ENCODE results near the gene TBC1D5.

TBC1D5 gene

GRCh38 chr3:17579289-17580031, 163.0 kb downstream of the TBC1D5 start:
- no peak overlapping the region for H3K4me3 ChIP-seq (ENCODE audit: low read depth, low read length)
- TF ChIP-seq CTCF (IDR thresholded peaks at IDR 0.05; ENCODE audit: low read depth, low read length, missing control alignments), result no peak
- DNase-seq (ENCODE audit: low read depth), result peak; percentile 34

- H3K4me3 ChIP-seq (ENCODE audit: low read depth, low read length), result no peak overlapping the region
- no peak for DNase-seq (ENCODE audit: low read depth)
- TF ChIP-seq CTCF (IDR thresholded peaks at IDR 0.05; ENCODE audit: low read depth, low read length, missing control alignments), result no peak
Measured at GRCh38 chr3:17577796-17578520, 164.5 kb downstream of the TBC1D5 start.

- DNase-seq (ENCODE audit: low read depth), result peak; percentile 39
- no peak overlapping the region for H3K4me3 ChIP-seq (ENCODE audit: low read depth, low read length)
- TF ChIP-seq CTCF (IDR thresholded peaks at IDR 0.05; ENCODE audit: low read depth, low read length, missing control alignments), result no peak
Measured at GRCh38 chr3:17573396-17573795, 169.0 kb downstream of the TBC1D5 start.

GRCh38 chr3:17571686-17572085, 170.7 kb downstream of the TBC1D5 start:
- no peak for TF ChIP-seq CTCF (IDR thresholded peaks at IDR 0.05; ENCODE audit: low read depth, low read length, missing control alignments)
- DNase-seq (ENCODE audit: low read depth), result no peak
- no peak overlapping the region for H3K4me3 ChIP-seq (ENCODE audit: low read depth, low read length)

- no peak for TF ChIP-seq CTCF (IDR thresholded peaks at IDR 0.05; ENCODE audit: low read depth, low read length, missing control alignments)
- no peak overlapping the region for H3K4me3 ChIP-seq (ENCODE audit: low read depth, low read length)
- DNase-seq (ENCODE audit: low read depth), result no peak
Measured at GRCh38 chr3:17562845-17563244, 179.6 kb downstream of the TBC1D5 start.

GRCh38 chr3:17558565-17558964, 183.9 kb downstream of the TBC1D5 start:
- no peak overlapping the region for H3K4me3 ChIP-seq (ENCODE audit: low read depth, low read length)
- TF ChIP-seq CTCF (IDR thresholded peaks at IDR 0.05; ENCODE audit: low read depth, low read length, missing control alignments), result no peak
- no peak for DNase-seq (ENCODE audit: low read depth)

All from GM12864 (cell line).